ENCODE results near the gene PPFIA1.

GRCh38 chr11:70278994-70279393, 8.5 kb downstream of the PPFIA1 start:
- TF ChIP-seq CTCF (conservative IDR thresholded peaks at IDR 0.05 in 1 of 2, IDR thresholded peaks at IDR 0.05 in 1 of 2; ENCODE audit: extremely low read depth in 1 of 2, insufficient read depth in 1 of 2, low read depth in 1 of 2, low read length in 2 of 2) (no peak), EZH2 (IDR thresholded peaks at IDR 0.05; ENCODE audit: borderline replicate concordance, low read length) (no peak)
